GM10266 (cell line): ENCODE results near the gene MFSD11.
"Not testable (repeated sequence)": the region's sequence is repeated elsewhere in the genome, so short reads cannot be mapped to it uniquely, and the experiment has no call there.

Source experiments
- DNase-seq: peaks from one replicate; pipeline ENCODE4 v3.0.0; 2012; ENCODE audit errors: extremely low spot score
- TF ChIP-seq, protein P1 (sequence below): IDR thresholded peaks from 2 replicates; pipeline ENCODE4 v1.5.1; 2012; ENCODE audit warnings: mild to moderate bottlenecking, low read depth; ENCODE audit not compliant: control insufficient read depth, insufficient read depth; ENCODE audit errors: missing control alignments

The MFSD11 gene

GRCh38 chr17:76716839-76717215 is 21.1 kb upstream of the MFSD11 start:
- TF ChIP-seq, protein P1, sequence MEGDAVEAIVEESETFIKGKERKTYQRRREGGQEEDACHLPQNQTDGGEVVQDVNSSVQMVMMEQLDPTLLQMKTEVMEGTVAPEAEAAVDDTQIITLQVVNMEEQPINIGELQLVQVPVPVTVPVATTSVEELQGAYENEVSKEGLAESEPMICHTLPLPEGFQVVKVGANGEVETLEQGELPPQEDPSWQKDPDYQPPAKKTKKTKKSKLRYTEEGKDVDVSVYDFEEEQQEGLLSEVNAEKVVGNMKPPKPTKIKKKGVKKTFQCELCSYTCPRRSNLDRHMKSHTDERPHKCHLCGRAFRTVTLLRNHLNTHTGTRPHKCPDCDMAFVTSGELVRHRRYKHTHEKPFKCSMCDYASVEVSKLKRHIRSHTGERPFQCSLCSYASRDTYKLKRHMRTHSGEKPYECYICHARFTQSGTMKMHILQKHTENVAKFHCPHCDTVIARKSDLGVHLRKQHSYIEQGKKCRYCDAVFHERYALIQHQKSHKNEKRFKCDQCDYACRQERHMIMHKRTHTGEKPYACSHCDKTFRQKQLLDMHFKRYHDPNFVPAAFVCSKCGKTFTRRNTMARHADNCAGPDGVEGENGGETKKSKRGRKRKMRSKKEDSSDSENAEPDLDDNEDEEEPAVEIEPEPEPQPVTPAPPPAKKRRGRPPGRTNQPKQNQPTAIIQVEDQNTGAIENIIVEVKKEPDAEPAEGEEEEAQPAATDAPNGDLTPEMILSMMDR, result no peak
- no peak for DNase-seq

DNA sequence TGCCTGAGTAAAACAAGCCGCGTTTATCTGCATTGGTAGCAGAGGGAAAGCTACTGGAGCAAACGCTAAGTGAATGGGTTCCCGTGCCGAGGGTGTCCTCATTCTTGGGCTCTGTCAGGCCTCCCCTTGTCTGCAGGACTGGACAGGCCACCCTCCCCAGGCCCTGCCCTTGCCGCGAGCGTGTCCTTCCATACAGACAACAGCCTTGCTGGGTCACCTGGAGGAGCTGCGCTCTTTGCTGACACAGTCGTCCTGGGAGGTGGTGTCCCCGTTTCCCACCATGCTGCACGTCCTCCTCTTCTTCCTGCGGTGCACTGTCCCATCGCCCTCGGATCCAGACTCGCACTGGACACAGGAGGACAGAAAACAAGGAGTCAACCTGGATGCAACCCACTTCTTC is 19.4 kb upstream of the MFSD11 start:
- TF ChIP-seq, protein P1, result no peak
- DNase-seq, result no peak

GRCh38 chr17:76720211-76720610 is 17.7 kb upstream of the MFSD11 start:
- no peak for DNase-seq
- TF ChIP-seq, protein P1, result no peak

GRCh38 chr17:76720941-76721340 is 17.0 kb upstream of the MFSD11 start:
- no peak for DNase-seq
- TF ChIP-seq, protein P1, result no peak

GRCh38 chr17:76721463-76721862 is 16.5 kb upstream of the MFSD11 start:
- no peak for DNase-seq
- TF ChIP-seq, protein P1, result no peak

DNA sequence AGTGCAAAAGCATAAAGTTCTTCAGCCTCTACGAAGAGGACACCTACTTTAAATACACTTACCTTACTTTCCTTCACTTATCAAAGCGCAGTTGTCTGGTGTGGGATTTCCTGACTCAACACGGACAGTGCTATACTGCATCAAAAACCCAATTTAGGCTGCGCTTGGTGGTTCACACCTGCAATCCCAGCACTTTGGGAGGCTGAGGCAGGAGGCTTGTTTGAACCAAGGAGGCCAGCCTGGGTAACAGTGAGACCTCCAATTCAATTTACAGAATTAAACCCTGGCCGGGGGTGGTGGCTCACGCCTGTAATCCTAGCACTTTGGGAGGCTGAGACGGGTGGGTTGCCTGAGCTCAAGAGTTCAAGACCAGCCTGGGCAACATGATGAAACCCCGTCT is 15.6 kb upstream of the MFSD11 start:
- TF ChIP-seq, protein P1, result no peak
- DNase-seq, result no peak

GRCh38 chr17:76722977-76723376 is 14.9 kb upstream of the MFSD11 start:
- not testable (repeated sequence) for DNase-seq

- TF ChIP-seq, protein P1, result no peak
- DNase-seq, result no peak
These were observed 14.1 kb upstream of the MFSD11 start for GRCh38 chr17:76723812-76724211.
